Measurements from ENCODE around the gene LRRK1. TPM values are rescaled to one million over a fixed set of nuclear protein-coding genes. Genes with fewer than 3 reads are reported as not detected.
A peak's percentile ranks its signal among the peaks of the same experiment; 100 is the strongest.

The LRRK1 gene
- total RNA-seq, 1 experiment from 2014 or later, result 7.0 TPM

DNA sequence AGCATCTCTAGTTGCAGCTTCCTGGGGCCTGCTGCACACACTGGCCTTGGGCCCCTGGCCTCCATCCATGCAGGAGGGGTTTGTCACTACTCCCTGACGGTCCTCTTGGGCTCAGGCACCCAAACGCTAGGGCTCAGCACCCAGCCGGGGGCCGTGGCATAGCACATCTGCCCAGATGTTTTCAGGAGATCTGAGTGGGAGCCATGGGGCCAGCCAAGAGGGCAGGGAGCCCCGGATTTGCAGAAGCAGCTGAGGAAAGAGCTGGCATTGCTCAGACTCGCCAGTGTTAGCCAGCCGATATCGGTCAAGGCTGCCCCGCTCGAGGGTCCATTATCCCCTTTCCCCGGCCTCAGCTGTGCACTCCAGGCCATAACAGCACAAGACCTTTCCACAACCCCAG lies 41.0 kb upstream of the LRRK1 start:
- POLR2A ChIA-PET (ENCODE audit: unreplicated experiment), result interaction anchor here (1.0 kb wide), 1 partner anchor 157 kb away, joined by 8 read pairs; no protein-coding TSS in a partner anchor
- Histone ChIP-seq H3K79me2 (ENCODE audit: low read length) (peaks cover 62% of the 10 kb centered on the region), H4K20me1 (ENCODE audit: low read length) (peaks cover 31% of the 10 kb centered on the region), H3K27me3 (ENCODE audit: low read length) (no peaks in the 10 kb centered on the region), H2AFZ (ENCODE audit: low read length) (no peak overlapping the region), H3K9me3 (ENCODE audit: low read length) (no peaks in the 10 kb centered on the region), H3K9ac (ENCODE audit: low read length) (peak overlapping the region; percentile 100), H3K36me3 (ENCODE audit: low read depth, low read length) (peaks cover 31% of the 10 kb centered on the region), H3K4me3 (ENCODE audit: low read length) (peak overlapping the region; percentile 77), H3K4me2 (ENCODE audit: low read length) (peak overlapping the region; percentile 93), H3K27ac (ENCODE audit: low read length) (peak overlapping the region; percentile 83), H3K9me2 (replicated peaks; ENCODE audit: low read length) (no peaks in the 10 kb centered on the region), H3K4me1 (ENCODE audit: insufficient read depth, low read length) (peaks cover 18% of the 10 kb centered on the region), H3F3A (ENCODE audit: low read length, unreplicated experiment) (peaks cover 18% of the 10 kb centered on the region)
- BruUV-seq (replicated peaks), result no TSS peak
- no peak for ATAC-seq
- no peak for DNase-seq
- TF ChIP-seq EZH2 (IDR thresholded peaks at IDR 0.05; ENCODE audit: low read length, unreplicated experiment) (no peak), EZH2phosphoT487 (IDR thresholded peaks at IDR 0.05; ENCODE audit: borderline replicate concordance, low read length) (no peak)
- TF ChIP-seq, protein P1, sequence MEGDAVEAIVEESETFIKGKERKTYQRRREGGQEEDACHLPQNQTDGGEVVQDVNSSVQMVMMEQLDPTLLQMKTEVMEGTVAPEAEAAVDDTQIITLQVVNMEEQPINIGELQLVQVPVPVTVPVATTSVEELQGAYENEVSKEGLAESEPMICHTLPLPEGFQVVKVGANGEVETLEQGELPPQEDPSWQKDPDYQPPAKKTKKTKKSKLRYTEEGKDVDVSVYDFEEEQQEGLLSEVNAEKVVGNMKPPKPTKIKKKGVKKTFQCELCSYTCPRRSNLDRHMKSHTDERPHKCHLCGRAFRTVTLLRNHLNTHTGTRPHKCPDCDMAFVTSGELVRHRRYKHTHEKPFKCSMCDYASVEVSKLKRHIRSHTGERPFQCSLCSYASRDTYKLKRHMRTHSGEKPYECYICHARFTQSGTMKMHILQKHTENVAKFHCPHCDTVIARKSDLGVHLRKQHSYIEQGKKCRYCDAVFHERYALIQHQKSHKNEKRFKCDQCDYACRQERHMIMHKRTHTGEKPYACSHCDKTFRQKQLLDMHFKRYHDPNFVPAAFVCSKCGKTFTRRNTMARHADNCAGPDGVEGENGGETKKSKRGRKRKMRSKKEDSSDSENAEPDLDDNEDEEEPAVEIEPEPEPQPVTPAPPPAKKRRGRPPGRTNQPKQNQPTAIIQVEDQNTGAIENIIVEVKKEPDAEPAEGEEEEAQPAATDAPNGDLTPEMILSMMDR (conservative IDR thresholded peaks at IDR 0.05; ENCODE audit: low read depth, low read length), result no peak
- CTCF ChIA-PET, result no interaction called here
- intact Hi-C loops (cut with micrococcal nuclease), result no loop called here

DNA sequence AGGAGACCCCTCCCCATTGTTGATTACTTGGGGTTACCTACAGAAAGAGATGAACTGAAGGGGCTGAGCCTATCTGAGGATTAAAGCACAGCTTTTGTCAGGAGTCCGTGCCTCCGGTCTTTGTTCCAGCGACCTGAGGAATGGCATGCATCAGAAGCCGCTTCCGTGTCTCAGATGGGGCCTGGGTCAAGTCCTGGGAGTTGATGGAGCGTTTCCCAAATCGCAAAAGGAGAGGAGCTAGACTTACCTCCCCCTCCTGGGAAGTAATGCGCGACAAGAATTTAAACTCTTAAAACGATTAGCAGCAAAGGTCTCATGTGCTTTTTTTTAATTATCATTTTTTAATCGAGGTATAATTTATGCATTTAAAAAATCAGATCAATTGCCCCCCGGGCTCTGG lies 40.5 kb upstream of the LRRK1 start:
- Histone ChIP-seq H3K9ac (ENCODE audit: low read length) (peak overlapping the region; percentile 100), H3K4me3 (ENCODE audit: low read length) (peak overlapping the region; percentile 77), H4K20me1 (ENCODE audit: low read length) (peaks cover 36% of the 10 kb centered on the region), H2AFZ (ENCODE audit: low read length) (no peak overlapping the region), H3K4me2 (ENCODE audit: low read length) (peak overlapping the region; percentile 93), H3K27me3 (ENCODE audit: low read length) (no peaks in the 10 kb centered on the region), H3K27ac (ENCODE audit: low read length) (peak overlapping the region; percentile 83), H3K36me3 (ENCODE audit: low read depth, low read length) (peaks cover 36% of the 10 kb centered on the region), H3F3A (ENCODE audit: low read length, unreplicated experiment) (peaks cover 22% of the 10 kb centered on the region), H3K4me1 (ENCODE audit: insufficient read depth, low read length) (peaks cover 23% of the 10 kb centered on the region), H3K9me2 (replicated peaks; ENCODE audit: low read length) (no peaks in the 10 kb centered on the region), H3K79me2 (ENCODE audit: low read length) (peaks cover 67% of the 10 kb centered on the region), H3K9me3 (ENCODE audit: low read length) (no peaks in the 10 kb centered on the region)
- CTCF ChIA-PET, result no interaction called here
- intact Hi-C loops (cut with micrococcal nuclease), result no loop called here
- POLR2A ChIA-PET (ENCODE audit: unreplicated experiment), result interaction anchor here (0.5 to 1.0 kb wide), 2 partner anchors 25 to 157 kb away, joined by 8 to 9 read pairs; no protein-coding TSS in a partner anchor
- ATAC-seq (no peak), DNase-seq (no peak)
- TF ChIP-seq, protein P1 (conservative IDR thresholded peaks at IDR 0.05; ENCODE audit: low read depth, low read length), result no peak
- TF ChIP-seq EZH2 (IDR thresholded peaks at IDR 0.05; ENCODE audit: low read length, unreplicated experiment), result no peak
- no peak for TF ChIP-seq EZH2phosphoT487 (IDR thresholded peaks at IDR 0.05; ENCODE audit: borderline replicate concordance, low read length)
- TSS peak; percentile 61 for BruUV-seq (replicated peaks)

DNA sequence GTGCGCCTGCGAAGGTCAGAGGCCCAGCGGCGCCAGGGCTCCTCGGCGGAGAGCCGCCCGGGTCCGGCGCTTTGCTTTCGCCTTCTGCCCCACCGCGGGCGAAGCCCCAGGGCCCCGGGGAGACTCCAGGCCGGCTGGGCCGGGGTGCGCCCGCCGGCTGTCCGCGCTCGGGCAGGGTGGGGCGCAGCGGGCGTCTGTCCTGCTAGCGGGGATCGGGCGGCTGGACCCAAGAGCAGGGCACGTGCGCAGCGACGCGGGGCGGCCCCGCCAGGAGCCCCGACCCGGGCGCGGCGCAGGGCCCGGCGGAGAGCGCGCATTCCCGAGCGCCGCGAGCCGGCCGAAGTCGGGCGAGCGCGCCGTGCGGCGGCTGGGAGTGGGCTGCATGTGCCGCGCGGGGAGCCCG lies 40.1 kb upstream of the LRRK1 start:
- peak; percentile 9 for ATAC-seq
- H3K9ac ChIP-seq (ENCODE audit: low read length), result peak overlapping the region; percentile 100
- intact Hi-C loops (cut with micrococcal nuclease), result no loop called here
- H3K9me3 ChIP-seq (ENCODE audit: low read length), result no peaks in the 10 kb centered on the region
- H3K4me1 ChIP-seq (ENCODE audit: insufficient read depth, low read length), result peaks cover 27% of the 10 kb centered on the region
- H3K4me2 ChIP-seq (ENCODE audit: low read length), result peak overlapping the region; percentile 93
- H2AFZ ChIP-seq (ENCODE audit: low read length), result no peak overlapping the region
- H4K20me1 ChIP-seq (ENCODE audit: low read length), result peaks cover 41% of the 10 kb centered on the region
- CTCF ChIA-PET, result no interaction called here
- no peaks in the 10 kb centered on the region for H3K27me3 ChIP-seq (ENCODE audit: low read length)
- peaks cover 71% of the 10 kb centered on the region for H3K79me2 ChIP-seq (ENCODE audit: low read length)
- peaks cover 22% of the 10 kb centered on the region for H3F3A ChIP-seq (ENCODE audit: low read length, unreplicated experiment)
- H3K4me3 ChIP-seq (ENCODE audit: low read length), result peak overlapping the region; percentile 77
- BruUV-seq (replicated peaks), result no TSS peak
- peak overlapping the region; percentile 83 for H3K27ac ChIP-seq (ENCODE audit: low read length)
- POLR2A ChIA-PET (ENCODE audit: unreplicated experiment), result interaction anchor here (0.5 to 1.7 kb wide), 3 partner anchors 25 to 157 kb away, joined by 9 to 18 read pairs (median 11); no protein-coding TSS in a partner anchor
- H3K36me3 ChIP-seq (ENCODE audit: low read depth, low read length), result peaks cover 40% of the 10 kb centered on the region
- no peak for DNase-seq
- no peaks in the 10 kb centered on the region for H3K9me2 ChIP-seq (replicated peaks; ENCODE audit: low read length)
- TF ChIP-seq, protein P1 (conservative IDR thresholded peaks at IDR 0.05; ENCODE audit: low read depth, low read length), result no peak
- no peak for TF ChIP-seq EZH2 (IDR thresholded peaks at IDR 0.05; ENCODE audit: low read length, unreplicated experiment)
